H9 (cell line): Measurements from ENCODE around the gene PRR11. TPM values are rescaled to one million over a fixed set of nuclear protein-coding genes. Genes with fewer than 3 reads are reported as not detected.

Experiments
- DNase-seq: peaks from one replicate; pipeline ENCODE4 v3.0.0-alpha.2; 2017
- H2AFZ ChIP-seq: one replicate; pipeline ENCODE4 v1.6.1; 2013; ENCODE audit warnings: mild to moderate bottlenecking, low read length, control low read depth, moderate library complexity
- H2AK5ac ChIP-seq: 2 replicates; pipeline ENCODE4 v1.6.1; 2013; ENCODE audit warnings: low read length, control low read depth, mixed read lengths; ENCODE audit not compliant: insufficient read length
- H2BK120ac ChIP-seq: one replicate; pipeline ENCODE4 v1.6.1; 2013; ENCODE audit warnings: low read depth, mild to moderate bottlenecking, low read length, control low read depth, inconsistent platforms; ENCODE audit not compliant: poor library complexity, severe bottlenecking
- H2BK12ac ChIP-seq: 2 replicates; pipeline ENCODE4 v1.6.1; 2013; ENCODE audit warnings: low read length, control low read depth, mixed read lengths, low read depth; ENCODE audit not compliant: insufficient read length
- H2BK15ac ChIP-seq: 2 replicates; pipeline ENCODE4 v1.6.1; 2013; ENCODE audit warnings: low read depth, low read length, control low read depth
- H2BK20ac ChIP-seq: one replicate; pipeline ENCODE4 v1.6.1; 2013; ENCODE audit warnings: low read depth, mild to moderate bottlenecking, low read length, control low read depth, inconsistent platforms; ENCODE audit not compliant: poor library complexity, severe bottlenecking
- H2BK5ac ChIP-seq: 2 replicates; pipeline ENCODE4 v1.6.1; 2013; ENCODE audit warnings: low read length, control low read depth, mixed read lengths; ENCODE audit not compliant: insufficient read length
- H3K14ac ChIP-seq: 2 replicates; pipeline ENCODE4 v1.6.1; 2013; ENCODE audit warnings: low read length, control low read depth; ENCODE audit not compliant: insufficient read depth
- H3K18ac ChIP-seq: 2 replicates; pipeline ENCODE4 v1.6.1; 2013; ENCODE audit warnings: low read depth, mild to moderate bottlenecking, mixed read lengths, low read length, control low read depth; ENCODE audit not compliant: insufficient read length
- H3K23ac ChIP-seq: 2 replicates; pipeline ENCODE4 v1.6.1; 2013; ENCODE audit warnings: low read length, control low read depth, mixed read lengths, low read depth; ENCODE audit not compliant: insufficient read length
- H3K23me2 ChIP-seq: 2 replicates; pipeline ENCODE4 v1.6.1; 2013; ENCODE audit warnings: low read depth, mild to moderate bottlenecking, mixed read lengths, low read length, control low read depth; ENCODE audit not compliant: insufficient read length, poor library complexity, severe bottlenecking
- H3K27ac ChIP-seq: 2 replicates; pipeline ENCODE4 v1.5.1; 2013; ENCODE audit warnings: low read length, control low read depth, mixed read lengths, low read depth; ENCODE audit not compliant: insufficient read length
- H3K27me3 ChIP-seq: 2 replicates; pipeline ENCODE4 v1.6.1; 2013; ENCODE audit warnings: low read length, control low read depth, inconsistent platforms; ENCODE audit not compliant: insufficient read depth
- H3K4ac ChIP-seq: 2 replicates; pipeline ENCODE4 v1.6.1; 2013; ENCODE audit warnings: low read depth, mild to moderate bottlenecking, control low read depth, inconsistent platforms, low read length, moderate library complexity
- H3K4me1 ChIP-seq: 2 replicates; pipeline ENCODE4 v1.6.1; 2013; ENCODE audit warnings: low read length, control low read depth, inconsistent platforms; ENCODE audit not compliant: insufficient read depth
- H3K4me2 ChIP-seq: 2 replicates; pipeline ENCODE4 v1.6.1; 2013; ENCODE audit warnings: low read length, control low read depth, mixed read lengths; ENCODE audit not compliant: insufficient read length, insufficient read depth
- H3K56ac ChIP-seq: 2 replicates; pipeline ENCODE4 v1.6.1; 2013; ENCODE audit warnings: low read depth, mild to moderate bottlenecking, mixed read lengths, low read length, control low read depth; ENCODE audit not compliant: insufficient read length
- H3K79me1 ChIP-seq: 2 replicates; pipeline ENCODE4 v1.6.1; 2013; ENCODE audit warnings: low read depth, mild to moderate bottlenecking, moderate library complexity, low read length, control low read depth, inconsistent platforms; ENCODE audit not compliant: insufficient read depth, poor library complexity, severe bottlenecking
- H3K79me2 ChIP-seq: 2 replicates; pipeline ENCODE4 v1.6.1; 2013; ENCODE audit warnings: low read length, control low read depth, inconsistent platforms; ENCODE audit not compliant: insufficient read depth
- H3K9ac ChIP-seq: 2 replicates; pipeline ENCODE4 v1.6.1; 2013; ENCODE audit warnings: low read length, control low read depth, mixed read lengths; ENCODE audit not compliant: insufficient read length; ENCODE audit errors: extremely low read depth
- H3K9me3 ChIP-seq: one replicate; pipeline ENCODE4 v1.6.1; 2013; ENCODE audit warnings: low read depth, low read length, inconsistent platforms; ENCODE audit not compliant: control insufficient read depth
- H3T11ph ChIP-seq: one replicate; pipeline ENCODE4 v1.6.1; 2013; ENCODE audit warnings: mild to moderate bottlenecking, low read length, control low read depth, inconsistent platforms
- H4K20me1 ChIP-seq: one replicate; pipeline ENCODE4 v1.6.1; 2013; ENCODE audit not compliant: control insufficient read depth, insufficient read length, insufficient read depth
- H4K5ac ChIP-seq: 2 replicates; pipeline ENCODE4 v1.6.1; 2013; ENCODE audit warnings: low read depth, mild to moderate bottlenecking, mixed read lengths, low read length, control low read depth; ENCODE audit not compliant: insufficient read length
- H4K8ac ChIP-seq: replicated peaks from 2 replicates; pipeline ENCODE4 v1.6.1; 2013; ENCODE audit warnings: low read length, control low read depth, mixed read lengths, low read depth; ENCODE audit not compliant: insufficient read length
- H4K91ac ChIP-seq: 2 replicates; pipeline ENCODE4 v1.6.1; 2013; ENCODE audit warnings: low read depth, mild to moderate bottlenecking, moderate library complexity, mixed read lengths, low read length, control low read depth; ENCODE audit not compliant: insufficient read length
- H3K27ac Mint-ChIP-seq, 3 experiments: 2 replicates in 2 of 3; 3 replicates in 1 of 3; pipeline ENCODE4 v1.8.0; 2020 to 2021; ENCODE audit warnings: mixed read lengths in 3 of 3, mild to moderate bottlenecking in 1 of 3, moderate library complexity in 1 of 3
- H3K27me3 Mint-ChIP-seq: 2 replicates; pipeline ENCODE4 v1.8.0; 2021; ENCODE audit warnings: low read depth, mild to moderate bottlenecking, moderate library complexity, mixed read lengths
- H3K36me3 Mint-ChIP-seq, 3 experiments: 2 replicates in 2 of 3; 3 replicates in 1 of 3; pipeline ENCODE4 v1.8.0; 2020 to 2021; ENCODE audit warnings: low read depth in 3 of 3, mixed read lengths in 3 of 3; ENCODE audit not compliant: insufficient read depth in 1 of 3
- H3K4me1 Mint-ChIP-seq, 2 experiments: 2 replicates each; pipeline ENCODE4 v1.8.0; 2020; ENCODE audit warnings: mixed read lengths in 2 of 2
- H3K4me3 Mint-ChIP-seq, 2 experiments: 2 replicates in 1 of 2; 3 replicates in 1 of 2; pipeline ENCODE4 v1.8.0; 2020 to 2021; ENCODE audit warnings: mild to moderate bottlenecking in 2 of 2, mixed read lengths in 2 of 2, moderate library complexity in 1 of 2
- H3K9me3 Mint-ChIP-seq, 2 experiments: 2 replicates in 1 of 2; 3 replicates in 1 of 2; pipeline ENCODE4 v1.8.0; 2020; ENCODE audit warnings: mild to moderate bottlenecking in 2 of 2, mixed read lengths in 2 of 2, moderate library complexity in 1 of 2
- WGBS: extraction: QIAGEN DNeasy Blood & Tissue Kit; methylation state at CpG from one replicate; pipeline ENCODE4 v1.1.7; 2013; ENCODE audit warnings: missing lambda C conversion rate, low lambda C conversion rate, mixed read lengths; ENCODE audit not compliant: insufficient read length; ENCODE audit errors: extremely low coverage; 5-methylcytosine and 5-hydroxymethylcytosine counted together
- total RNA-seq: library from RNA; stranded (reverse); gene quantifications from 2 replicates; pipeline ENCODE4 v1.2.1, GENCODE V29; 2021
- TF ChIP-seq, protein P1 (sequence below): fragments of 200-600 bp; sonication (generic); conservative IDR thresholded peaks from 3 replicates; pipeline ENCODE4 v1.8.0; 2021; ENCODE audit warnings: antibody characterized with exemption, mild to moderate bottlenecking

The PRR11 gene
- total RNA-seq, 1 experiment from 2014 or later: 70.7 TPM

DNA sequence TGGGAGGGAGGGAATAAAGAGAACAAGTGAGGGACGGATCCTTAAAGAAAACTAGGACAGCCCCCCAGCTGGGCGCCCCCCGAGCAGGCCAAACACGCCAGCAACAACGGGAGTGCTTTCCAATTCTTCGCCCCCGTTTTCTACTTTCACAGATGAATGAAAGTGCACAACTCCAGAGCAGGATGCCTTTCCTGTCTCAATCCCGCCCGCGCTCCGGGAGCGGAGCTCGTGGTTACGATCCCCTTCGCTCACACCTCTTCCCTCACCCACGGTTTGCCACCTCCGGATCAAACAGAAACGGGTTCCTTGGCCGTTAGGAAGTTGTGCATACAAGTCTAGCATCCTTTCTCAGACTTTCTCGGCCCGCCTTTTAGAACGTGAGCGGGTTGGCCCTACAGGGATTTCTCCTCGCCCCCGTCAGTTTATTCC, 1.2 kb upstream of the PRR11 start:
- peak overlapping the region; percentile 80 for H3K18ac ChIP-seq
- no peaks in the 10 kb centered on the region for H3K4me1 ChIP-seq
- peak overlapping the region; percentile 81 for H3K27ac ChIP-seq
- H3K79me1 ChIP-seq: peaks cover 8% of the 10 kb centered on the region
- Mint-ChIP-seq H3K4me3 (no peak overlapping the region), H3K9me3 (no peaks in the 10 kb centered on the region), H3K27ac (no peak overlapping the region), H3K27me3 (no peaks in the 10 kb centered on the region), H3K4me1 (peaks cover 39 to 50% of the 10 kb centered on the region in 2 experiments), H3K36me3 (peaks cover 0 to 8% (median 4%) of the 10 kb centered on the region in 3 experiments; a peak in 5 of 7 replicates)
- H2BK12ac ChIP-seq: no peak overlapping the region
- H3K9me3 ChIP-seq: no peaks in the 10 kb centered on the region
- no peak overlapping the region for H4K8ac ChIP-seq
- no peaks in the 10 kb centered on the region for H4K20me1 ChIP-seq
- H3K27me3 ChIP-seq: no peaks in the 10 kb centered on the region
- no peak for DNase-seq
- no peak overlapping the region for H2AFZ ChIP-seq
- TF ChIP-seq, protein P1, sequence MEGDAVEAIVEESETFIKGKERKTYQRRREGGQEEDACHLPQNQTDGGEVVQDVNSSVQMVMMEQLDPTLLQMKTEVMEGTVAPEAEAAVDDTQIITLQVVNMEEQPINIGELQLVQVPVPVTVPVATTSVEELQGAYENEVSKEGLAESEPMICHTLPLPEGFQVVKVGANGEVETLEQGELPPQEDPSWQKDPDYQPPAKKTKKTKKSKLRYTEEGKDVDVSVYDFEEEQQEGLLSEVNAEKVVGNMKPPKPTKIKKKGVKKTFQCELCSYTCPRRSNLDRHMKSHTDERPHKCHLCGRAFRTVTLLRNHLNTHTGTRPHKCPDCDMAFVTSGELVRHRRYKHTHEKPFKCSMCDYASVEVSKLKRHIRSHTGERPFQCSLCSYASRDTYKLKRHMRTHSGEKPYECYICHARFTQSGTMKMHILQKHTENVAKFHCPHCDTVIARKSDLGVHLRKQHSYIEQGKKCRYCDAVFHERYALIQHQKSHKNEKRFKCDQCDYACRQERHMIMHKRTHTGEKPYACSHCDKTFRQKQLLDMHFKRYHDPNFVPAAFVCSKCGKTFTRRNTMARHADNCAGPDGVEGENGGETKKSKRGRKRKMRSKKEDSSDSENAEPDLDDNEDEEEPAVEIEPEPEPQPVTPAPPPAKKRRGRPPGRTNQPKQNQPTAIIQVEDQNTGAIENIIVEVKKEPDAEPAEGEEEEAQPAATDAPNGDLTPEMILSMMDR: no peak
- H2BK20ac ChIP-seq: no peak overlapping the region
- H3K4ac ChIP-seq: peak overlapping the region; percentile 0; the same call in 1 of the 2 replicates
- H3K23me2 ChIP-seq: peaks cover 5% of the 10 kb centered on the region
- no peak overlapping the region for H3K23ac ChIP-seq
- peaks cover 30% of the 10 kb centered on the region; the same call in 1 of the 2 replicates for H3K79me2 ChIP-seq
- no peak overlapping the region for H2BK15ac ChIP-seq
- H3K56ac ChIP-seq: peak overlapping the region; percentile 88
- peak overlapping the region; percentile 89 for H3K9ac ChIP-seq
- peak overlapping the region; percentile 75 for H3K4me2 ChIP-seq
- WGBS: no CpG with 5 or more reads among the region's 25 CpGs
- H2BK5ac ChIP-seq: peak overlapping the region; percentile 56
- H4K91ac ChIP-seq: peak overlapping the region; percentile 11
- peak overlapping the region; percentile 99 for H3K14ac ChIP-seq
- H2BK120ac ChIP-seq: peak overlapping the region; percentile 90
- H4K5ac ChIP-seq: peak overlapping the region; percentile 73
- no peak overlapping the region for H2AK5ac ChIP-seq
- H3T11ph ChIP-seq: peak overlapping the region; percentile 43
